ENCODE data around the gene ASB14. TPM values are rescaled to one million over a fixed set of nuclear protein-coding genes. Genes with fewer than 3 reads are reported as not detected.
A peak's percentile ranks its signal among the peaks of the same experiment; 100 is the strongest.

Gene ASB14
- total and polyA plus RNA-seq, 4 donors, result 0.21 TPM; not detected in 3

DNA sequence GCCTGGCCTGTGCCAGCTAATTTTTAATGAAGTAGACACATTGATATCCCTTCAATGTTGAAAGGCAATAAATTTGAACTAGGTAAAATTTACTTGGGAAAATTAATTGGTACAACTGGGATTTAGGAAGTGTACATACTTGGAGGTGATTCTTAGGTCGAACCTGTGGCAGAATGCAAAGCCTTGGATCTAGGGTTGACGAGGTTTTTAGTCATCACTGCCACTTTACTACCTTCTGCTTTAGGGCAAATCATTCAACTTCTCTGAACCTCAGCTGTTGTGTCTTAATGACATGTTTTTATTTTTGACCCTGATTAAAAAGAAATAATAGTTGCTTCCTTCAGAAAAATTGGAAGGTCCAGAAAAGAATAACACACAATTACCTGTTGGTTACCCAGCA, 62.5 kb downstream of the ASB14 start:
- H3K27me3 ChIP-seq (ENCODE audit: control insufficient read depth in 4 of 4, insufficient read depth in 4 of 4, low read length in 3 of 4), result no peaks in the 10 kb centered on the region
- no peak overlapping the region for H3K27ac ChIP-seq (ENCODE audit: low read depth in 1 of 2, low read length in 2 of 2)
- no peak overlapping the region for H3K4me3 ChIP-seq (ENCODE audit: low read depth in 1 of 3, low read length in 3 of 3)
- WGBS, result 92% methylated on average over 2 of the region's 2 CpGs
- no peak for DNase-seq (ENCODE audit: low spot score)
- no peak overlapping the region for H3K9ac ChIP-seq (ENCODE audit: low read depth in 1 of 2, low read length in 2 of 2)
- H3K4me1 ChIP-seq (ENCODE audit: control insufficient read depth in 4 of 4, insufficient read depth in 4 of 4, low read length in 3 of 4), result peaks cover 0 to 21% (median 10%) of the 10 kb centered on the region in 4 donors
- no peaks in the 10 kb centered on the region for H3K9me3 ChIP-seq (ENCODE audit: control insufficient read depth in 4 of 4, low read length in 3 of 4)
- TF ChIP-seq NR2F2 (IDR thresholded peaks at IDR 0.05) (no peak), ATF3 (IDR thresholded peaks at IDR 0.05) (no peak), RAD21 (IDR thresholded peaks at IDR 0.05) (no peak), HNF4A (conservative IDR thresholded peaks at IDR 0.05) (no peak), TAF1 (conservative IDR thresholded peaks at IDR 0.05) (no peak), HNF4G (IDR thresholded peaks at IDR 0.05) (no peak), FOXA1 (IDR thresholded peaks at IDR 0.05) (no peak), YY1 (IDR thresholded peaks at IDR 0.05) (no peak), SP1 (IDR thresholded peaks at IDR 0.05) (no peak), RXRA (IDR thresholded peaks at IDR 0.05) (no peak), MAX (IDR thresholded peaks at IDR 0.05) (no peak), JUND (IDR thresholded peaks at IDR 0.05) (no peak), GABPA (IDR thresholded peaks at IDR 0.05 in 1 of 2, conservative IDR thresholded peaks at IDR 0.05 in 1 of 2) (no peak), FOXA2 (IDR thresholded peaks at IDR 0.05) (no peak)
- TF ChIP-seq, protein P1, sequence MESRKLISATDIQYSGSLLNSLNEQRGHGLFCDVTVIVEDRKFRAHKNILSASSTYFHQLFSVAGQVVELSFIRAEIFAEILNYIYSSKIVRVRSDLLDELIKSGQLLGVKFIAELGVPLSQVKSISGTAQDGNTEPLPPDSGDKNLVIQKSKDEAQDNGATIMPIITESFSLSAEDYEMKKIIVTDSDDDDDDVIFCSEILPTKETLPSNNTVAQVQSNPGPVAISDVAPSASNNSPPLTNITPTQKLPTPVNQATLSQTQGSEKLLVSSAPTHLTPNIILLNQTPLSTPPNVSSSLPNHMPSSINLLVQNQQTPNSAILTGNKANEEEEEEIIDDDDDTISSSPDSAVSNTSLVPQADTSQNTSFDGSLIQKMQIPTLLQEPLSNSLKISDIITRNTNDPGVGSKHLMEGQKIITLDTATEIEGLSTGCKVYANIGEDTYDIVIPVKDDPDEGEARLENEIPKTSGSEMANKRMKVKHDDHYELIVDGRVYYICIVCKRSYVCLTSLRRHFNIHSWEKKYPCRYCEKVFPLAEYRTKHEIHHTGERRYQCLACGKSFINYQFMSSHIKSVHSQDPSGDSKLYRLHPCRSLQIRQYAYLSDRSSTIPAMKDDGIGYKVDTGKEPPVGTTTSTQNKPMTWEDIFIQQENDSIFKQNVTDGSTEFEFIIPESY (IDR thresholded peaks at IDR 0.05), result no peak
- TF ChIP-seq, protein P2, sequence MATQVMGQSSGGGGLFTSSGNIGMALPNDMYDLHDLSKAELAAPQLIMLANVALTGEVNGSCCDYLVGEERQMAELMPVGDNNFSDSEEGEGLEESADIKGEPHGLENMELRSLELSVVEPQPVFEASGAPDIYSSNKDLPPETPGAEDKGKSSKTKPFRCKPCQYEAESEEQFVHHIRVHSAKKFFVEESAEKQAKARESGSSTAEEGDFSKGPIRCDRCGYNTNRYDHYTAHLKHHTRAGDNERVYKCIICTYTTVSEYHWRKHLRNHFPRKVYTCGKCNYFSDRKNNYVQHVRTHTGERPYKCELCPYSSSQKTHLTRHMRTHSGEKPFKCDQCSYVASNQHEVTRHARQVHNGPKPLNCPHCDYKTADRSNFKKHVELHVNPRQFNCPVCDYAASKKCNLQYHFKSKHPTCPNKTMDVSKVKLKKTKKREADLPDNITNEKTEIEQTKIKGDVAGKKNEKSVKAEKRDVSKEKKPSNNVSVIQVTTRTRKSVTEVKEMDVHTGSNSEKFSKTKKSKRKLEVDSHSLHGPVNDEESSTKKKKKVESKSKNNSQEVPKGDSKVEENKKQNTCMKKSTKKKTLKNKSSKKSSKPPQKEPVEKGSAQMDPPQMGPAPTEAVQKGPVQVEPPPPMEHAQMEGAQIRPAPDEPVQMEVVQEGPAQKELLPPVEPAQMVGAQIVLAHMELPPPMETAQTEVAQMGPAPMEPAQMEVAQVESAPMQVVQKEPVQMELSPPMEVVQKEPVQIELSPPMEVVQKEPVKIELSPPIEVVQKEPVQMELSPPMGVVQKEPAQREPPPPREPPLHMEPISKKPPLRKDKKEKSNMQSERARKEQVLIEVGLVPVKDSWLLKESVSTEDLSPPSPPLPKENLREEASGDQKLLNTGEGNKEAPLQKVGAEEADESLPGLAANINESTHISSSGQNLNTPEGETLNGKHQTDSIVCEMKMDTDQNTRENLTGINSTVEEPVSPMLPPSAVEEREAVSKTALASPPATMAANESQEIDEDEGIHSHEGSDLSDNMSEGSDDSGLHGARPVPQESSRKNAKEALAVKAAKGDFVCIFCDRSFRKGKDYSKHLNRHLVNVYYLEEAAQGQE (IDR thresholded peaks at IDR 0.05), result no peak
- H3K36me3 ChIP-seq (ENCODE audit: control insufficient read depth in 4 of 4, insufficient read depth in 3 of 4, low read depth in 1 of 4, low read length in 3 of 4), result no peaks in the 10 kb centered on the region

DNA sequence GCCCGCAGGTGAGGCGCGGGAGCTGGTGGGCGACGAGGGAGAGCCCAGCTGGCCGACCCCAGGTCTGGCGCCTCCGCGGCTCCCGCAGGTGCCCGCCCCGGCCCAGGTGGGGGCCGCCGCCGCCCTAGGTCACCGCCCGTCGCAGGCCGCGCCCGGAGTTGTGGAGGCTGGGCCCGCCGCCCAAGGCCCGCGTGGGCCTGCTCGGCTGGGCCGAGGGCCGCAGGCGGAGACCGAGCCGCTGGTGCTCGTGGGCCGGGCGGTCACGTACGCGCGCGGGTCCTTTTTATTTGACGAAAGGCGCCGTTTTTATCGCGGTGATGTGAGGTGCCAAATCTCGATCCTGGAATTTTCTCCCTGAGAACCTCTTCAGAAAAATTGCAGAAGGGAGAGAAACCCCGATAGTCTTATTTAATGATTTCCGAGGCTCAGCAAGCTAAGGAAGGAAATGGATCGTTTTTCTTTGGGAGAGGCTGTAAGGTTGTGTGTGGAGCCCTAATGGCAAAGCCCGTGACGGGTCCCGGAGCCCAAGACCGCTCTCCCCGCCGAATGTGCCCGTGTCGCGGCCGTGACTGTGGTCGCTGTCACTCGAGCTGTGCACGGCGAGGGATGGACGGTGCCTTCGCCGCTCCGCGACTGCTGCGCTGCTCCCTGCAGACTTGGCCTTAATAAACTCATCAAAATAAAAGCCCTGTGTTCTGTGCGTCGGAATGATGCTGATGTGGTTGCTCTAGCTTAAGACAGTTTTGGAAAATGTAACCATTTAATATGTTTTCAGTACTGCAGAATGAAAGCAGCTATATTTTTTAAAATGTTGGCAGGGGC, 64.3 kb downstream of the ASB14 start:
- H3K4me1 ChIP-seq (ENCODE audit: control insufficient read depth in 4 of 4, insufficient read depth in 4 of 4, low read length in 3 of 4), result peaks cover 0 to 21% (median 10%) of the 10 kb centered on the region in 4 donors
- DNase-seq (ENCODE audit: low spot score), result peak; percentile 49
- peak overlapping the region; percentile 71 to 93 (median 89) for H3K4me3 ChIP-seq (ENCODE audit: low read depth in 1 of 3, low read length in 3 of 3)
- under 1% methylated on average over 70 of the region's 70 CpGs for WGBS
- TF ChIP-seq TAF1 (conservative IDR thresholded peaks at IDR 0.05) (no peak), YY1 (IDR thresholded peaks at IDR 0.05) (peak; percentile 46)
- no peaks in the 10 kb centered on the region for H3K36me3 ChIP-seq (ENCODE audit: control insufficient read depth in 4 of 4, insufficient read depth in 3 of 4, low read depth in 1 of 4, low read length in 3 of 4)
- no peaks in the 10 kb centered on the region for H3K27me3 ChIP-seq (ENCODE audit: control insufficient read depth in 4 of 4, insufficient read depth in 4 of 4, low read length in 3 of 4)
- H3K27ac ChIP-seq (ENCODE audit: low read depth in 1 of 2, low read length in 2 of 2), result peak overlapping the region; percentile 77 to 89
- no peaks in the 10 kb centered on the region for H3K9me3 ChIP-seq (ENCODE audit: control insufficient read depth in 4 of 4, low read length in 3 of 4)
- H3K9ac ChIP-seq (ENCODE audit: low read depth in 1 of 2, low read length in 2 of 2), result peak overlapping the region; percentile 63 to 84
